HG03439 (cell line): ENCODE measurements around the gene P2RX4.
"Not testable (repeated sequence)": the region's sequence is repeated elsewhere in the genome, so short reads cannot be mapped to it uniquely, and the experiment has no call there.

Experiments
- ATAC-seq: cut with Tn5 transposase; IDR thresholded peaks from one replicate; pipeline ENCODE4 v1.9.1; 2021; ENCODE audit warnings: mild to moderate bottlenecking, moderate library complexity; ENCODE audit not compliant: unreplicated experiment

P2RX4 gene

GRCh38 chr12:121240484-121241101, 30.7 kb downstream of the P2RX4 start:
- ATAC-seq: no peak

GRCh38 chr12:121241156-121241970, 31.4 kb downstream of the P2RX4 start:
- ATAC-seq: no peak

GRCh38 chr12:121245031-121245430, 35.1 kb downstream of the P2RX4 start:
- ATAC-seq: no peak

DNA sequence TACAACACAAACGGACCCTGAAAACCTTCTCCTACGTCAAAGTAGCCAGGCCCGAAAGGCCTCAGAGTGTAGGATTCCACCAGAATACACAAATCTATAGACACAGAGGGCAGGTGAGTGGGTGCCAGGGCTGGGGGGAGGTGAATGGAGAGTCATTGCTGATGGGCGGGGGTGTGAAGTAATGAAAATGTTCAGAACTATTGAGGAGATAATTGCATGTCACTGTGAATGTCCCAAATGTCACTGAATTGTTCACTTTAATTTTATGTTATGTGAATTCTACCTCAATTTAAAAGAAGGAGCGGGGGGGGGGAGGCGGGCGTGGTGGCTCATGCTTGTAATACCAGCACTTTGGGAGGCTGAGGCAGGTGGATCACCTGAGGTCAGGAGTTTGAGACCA, 36.0 kb downstream of the P2RX4 start:
- no peak for ATAC-seq

DNA sequence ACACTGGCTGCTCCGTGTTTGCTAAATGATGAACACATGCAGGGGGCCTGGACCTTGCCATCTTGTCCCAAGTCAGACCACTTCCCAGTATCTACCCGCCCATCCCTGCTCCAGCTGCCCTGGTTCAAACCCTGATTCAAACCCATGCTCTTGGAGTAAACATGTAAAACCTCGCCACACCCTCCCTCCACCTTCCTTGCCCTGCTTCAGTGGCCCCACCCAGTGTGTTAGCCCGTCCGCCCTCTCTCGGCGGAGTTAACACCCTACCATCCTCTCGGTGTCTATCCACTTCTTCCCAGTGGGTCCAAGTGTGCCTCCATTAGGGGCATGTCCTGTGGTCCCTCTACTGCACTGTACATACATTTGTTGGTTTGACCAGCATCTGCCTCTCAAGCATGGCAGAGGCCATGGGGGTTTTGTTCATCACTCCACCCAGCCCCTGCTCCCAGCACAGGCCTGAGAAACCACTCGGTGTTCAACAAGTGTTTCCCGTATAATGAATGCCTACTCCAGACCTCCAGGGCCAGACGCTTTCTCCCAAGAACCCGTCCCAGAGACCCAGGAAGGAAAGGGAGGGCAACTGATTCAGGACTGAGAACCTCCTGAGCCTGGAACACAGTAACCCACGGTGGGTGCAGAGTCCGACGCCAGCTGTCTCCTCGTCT, 37.1 kb downstream of the P2RX4 start:
- no peak for ATAC-seq

- peak; percentile 87 for ATAC-seq
Measured at GRCh38 chr12:121248622-121249021, 38.7 kb downstream of the P2RX4 start.

GRCh38 chr12:121250359-121250758, 40.4 kb downstream of the P2RX4 start:
- no peak for ATAC-seq

DNA sequence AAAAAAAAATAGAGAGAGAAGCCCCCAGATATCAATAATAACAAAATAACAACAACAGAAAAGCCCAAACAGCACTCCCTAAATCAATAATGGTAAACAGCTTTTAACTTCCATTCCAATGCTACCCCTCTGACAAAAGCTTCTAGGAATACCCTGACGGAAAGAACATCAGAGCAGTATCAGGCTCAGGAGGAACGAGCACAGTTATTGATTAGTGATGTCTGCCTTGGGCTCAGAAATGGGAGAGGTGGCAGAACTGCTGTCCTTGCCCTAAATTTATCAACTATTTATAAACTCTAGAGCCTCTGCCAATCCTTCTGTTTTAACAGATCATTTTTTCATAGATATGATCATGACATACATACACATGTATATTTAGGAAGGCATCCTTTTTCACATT, 41.9 kb downstream of the P2RX4 start:
- ATAC-seq: no peak

- ATAC-seq: no peak
Measured at GRCh38 chr12:121252712-121253345, 42.9 kb downstream of the P2RX4 start.

DNA sequence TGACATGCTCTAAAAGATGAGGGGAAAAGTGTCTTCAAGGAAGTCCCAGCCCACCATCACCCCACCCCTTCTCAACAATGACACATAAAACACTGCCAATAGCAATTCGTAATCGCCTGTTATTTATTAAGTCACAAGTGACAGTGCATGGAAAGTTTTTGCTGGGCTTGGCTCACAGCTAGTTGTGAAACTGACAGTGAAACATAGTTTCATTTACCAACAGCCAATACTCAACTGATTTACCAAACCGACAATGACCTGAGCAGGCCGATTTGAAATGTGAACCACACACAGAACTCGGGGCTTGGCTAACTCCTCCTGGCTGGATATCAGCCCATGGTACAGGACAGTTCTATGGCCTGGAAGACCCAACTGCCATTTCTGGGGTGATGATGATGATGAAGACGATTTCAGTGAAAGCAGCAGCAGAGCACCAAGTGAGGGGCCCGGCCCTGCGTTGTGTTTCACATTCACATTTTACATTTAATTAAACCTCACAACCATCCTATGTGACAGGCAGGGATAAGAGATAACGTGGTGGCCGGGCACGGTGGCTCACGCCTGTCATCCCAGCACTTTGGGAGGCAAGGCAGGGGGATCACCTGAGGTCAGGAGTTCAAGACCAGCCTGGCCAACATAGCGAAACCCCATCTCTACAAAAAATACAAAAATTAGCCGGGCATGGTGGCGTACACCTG, 43.9 kb downstream of the P2RX4 start:
- ATAC-seq: no peak

GRCh38 chr12:121255433-121255832, 45.5 kb downstream of the P2RX4 start:
- no peak for ATAC-seq

GRCh38 chr12:121257704-121258449, 47.9 kb downstream of the P2RX4 start:
- ATAC-seq: not testable (repeated sequence)

DNA sequence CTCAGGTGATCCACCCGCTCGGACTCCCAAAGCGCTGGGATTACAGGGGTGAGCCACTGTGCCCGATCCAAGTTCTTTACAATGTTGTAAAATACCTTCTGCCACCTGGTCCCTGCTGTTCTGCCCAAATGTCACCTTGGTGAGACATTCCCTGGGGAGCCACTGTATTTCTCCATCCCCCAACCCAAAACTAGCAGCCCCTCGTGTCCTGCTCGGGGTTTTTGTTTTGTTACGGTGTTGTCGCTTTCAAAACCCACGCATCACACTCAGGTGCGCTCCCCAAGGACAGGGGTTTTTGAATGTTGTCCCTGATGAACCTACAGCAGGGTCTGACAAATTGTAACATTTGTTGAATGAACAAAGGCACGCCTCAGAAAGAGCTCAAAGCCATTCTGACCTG, 49.1 kb downstream of the P2RX4 start:
- ATAC-seq: no peak

GRCh38 chr12:121260091-121260490, 50.2 kb downstream of the P2RX4 start:
- ATAC-seq: no peak

- ATAC-seq: no peak
Measured at GRCh38 chr12:121261398-121261797, 51.5 kb downstream of the P2RX4 start.

DNA sequence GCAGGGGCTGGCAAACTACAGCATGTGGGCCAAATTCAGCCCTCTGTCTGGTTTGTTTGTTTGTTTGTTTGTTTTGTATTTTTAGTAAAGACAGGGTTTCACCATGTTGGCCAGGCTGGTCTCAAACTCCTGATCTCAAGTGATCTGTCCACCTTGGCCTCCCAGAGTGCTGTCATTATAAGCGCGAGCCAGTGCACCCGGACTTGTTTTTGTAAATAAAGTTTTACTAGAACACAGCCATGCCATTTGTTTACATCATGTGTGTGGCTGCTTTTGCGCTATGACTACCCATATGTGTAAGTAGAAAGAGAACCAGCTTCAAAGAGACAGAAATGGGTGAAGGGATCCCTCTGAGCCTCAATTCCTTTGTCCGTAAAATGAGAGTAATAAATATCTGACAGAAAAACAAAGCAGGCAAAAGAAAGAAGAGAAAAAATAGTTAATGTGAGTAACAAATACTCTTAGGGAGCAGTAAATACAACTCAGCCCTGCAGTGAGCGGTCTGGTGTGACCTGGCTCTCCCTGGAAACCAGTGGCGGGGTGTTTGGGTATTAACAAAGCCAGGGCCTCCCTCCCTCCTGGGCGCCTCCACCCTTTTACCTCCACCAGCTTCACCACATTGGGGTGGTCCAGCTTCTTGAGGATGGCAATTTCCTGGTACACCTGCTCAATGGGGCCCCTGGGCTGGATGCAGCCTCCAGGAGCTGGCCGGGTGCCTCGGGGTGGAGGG, 53.4 kb downstream of the P2RX4 start:
- ATAC-seq: no peak

DNA sequence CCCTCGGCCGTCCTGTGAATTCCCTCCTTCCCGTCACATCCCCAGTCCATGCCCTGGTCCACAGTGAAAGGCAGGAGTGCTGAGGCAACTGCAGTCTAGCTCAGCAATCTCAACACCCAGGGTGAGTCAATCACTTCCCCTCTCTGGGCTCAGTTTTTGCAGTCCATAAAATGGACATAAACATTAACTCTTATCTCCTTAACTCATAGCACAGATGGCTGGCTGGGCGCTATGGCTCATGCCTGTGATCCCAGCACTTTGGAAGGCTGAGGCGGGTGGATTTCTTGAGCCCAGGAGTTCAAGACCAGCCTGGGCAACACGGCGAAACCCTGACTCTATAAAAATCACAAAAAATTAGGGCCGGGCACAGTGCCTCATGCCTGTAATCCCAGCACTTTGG, 54.2 kb downstream of the P2RX4 start:
- no peak for ATAC-seq

DNA sequence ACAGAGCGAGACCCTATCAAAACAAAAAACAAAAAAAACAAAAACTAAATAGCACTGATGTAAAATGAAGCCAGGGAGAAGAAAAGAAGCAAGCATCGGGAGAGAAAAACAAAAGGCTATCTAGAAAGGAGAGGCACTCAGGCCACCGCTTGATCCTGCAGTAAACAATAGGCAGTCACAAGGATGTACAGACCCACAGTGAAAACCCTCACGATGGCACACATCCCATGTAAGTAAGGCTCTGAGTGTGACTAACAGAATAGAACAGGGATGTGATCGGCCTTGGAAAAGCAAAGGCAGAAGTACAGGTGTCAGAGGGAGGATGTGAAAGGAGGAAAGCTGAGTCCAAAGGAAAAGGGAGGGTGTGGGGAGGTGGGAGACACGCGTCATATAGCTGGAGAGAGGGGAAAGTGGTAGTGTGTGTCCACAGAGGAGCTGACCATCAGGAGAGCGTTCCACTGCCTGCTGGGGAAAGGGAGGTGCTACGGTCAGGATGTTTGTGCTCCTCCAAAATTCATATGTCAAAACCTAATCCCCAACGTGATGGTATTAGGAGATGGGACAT, 55.1 kb downstream of the P2RX4 start:
- no peak for ATAC-seq

- no peak for ATAC-seq
Measured at GRCh38 chr12:121267822-121268221, 57.9 kb downstream of the P2RX4 start.
